ENCODE results near the gene PGAM2. TPM values are rescaled to one million over a fixed set of nuclear protein-coding genes. Genes with fewer than 3 reads are reported as not detected.
"Not testable (repeated sequence)": the region's sequence is repeated elsewhere in the genome, so short reads cannot be mapped to it uniquely, and the experiment has no call there.

Gene PGAM2
- total RNA-seq, 1 experiment from 2014 or later = not detected

- DNase-seq (ENCODE audit: low read depth) = peak; percentile 3
Observed at GRCh38 chr7:44051611-44052220, 13.7 kb downstream of the PGAM2 start.

GRCh38 chr7:44050915-44051560 is 14.3 kb downstream of the PGAM2 start:
- no peak for DNase-seq (ENCODE audit: low read depth)

- peak; percentile 3 for DNase-seq (ENCODE audit: low read depth)
Observed at GRCh38 chr7:44050121-44050914, 15.0 kb downstream of the PGAM2 start.

GRCh38 chr7:44048031-44048795 is 17.2 kb downstream of the PGAM2 start:
- DNase-seq (ENCODE audit: low read depth) = peak; percentile 2

- DNase-seq (ENCODE audit: low read depth) = peak; percentile 2
Observed at GRCh38 chr7:44046321-44047061, 18.9 kb downstream of the PGAM2 start.

- peak; percentile 17 for DNase-seq (ENCODE audit: low read depth)
Observed at GRCh38 chr7:44045226-44046014, 19.9 kb downstream of the PGAM2 start.

- peak; percentile 98 for DNase-seq (ENCODE audit: low read depth)
Observed at GRCh38 chr7:44044315-44045225, 20.8 kb downstream of the PGAM2 start, which contains the start of gene DBNL. Gene DBNL, plus strand, starts transcription at chr7:44044702. Its CDS starts 36 bp downstream, at chr7:44044738.

- no peak for DNase-seq (ENCODE audit: low read depth)
Observed at GRCh38 chr7:44043902-44044301, 21.5 kb downstream of the PGAM2 start.

- DNase-seq (ENCODE audit: low read depth) = no peak
Observed at GRCh38 chr7:44042221-44042620, 23.1 kb downstream of the PGAM2 start.

- DNase-seq (ENCODE audit: low read depth) = peak; percentile 51
Observed at GRCh38 chr7:44040493-44040891, 24.9 kb downstream of the PGAM2 start.

GRCh38 chr7:44039800-44040492 is 25.4 kb downstream of the PGAM2 start:
- DNase-seq (ENCODE audit: low read depth) = not testable (repeated sequence)

- DNase-seq (ENCODE audit: low read depth) = peak; percentile 54
Observed at GRCh38 chr7:44038961-44039558, 26.3 kb downstream of the PGAM2 start.

- DNase-seq (ENCODE audit: low read depth) = not testable (repeated sequence)
Observed at GRCh38 chr7:44038553-44038952, 26.8 kb downstream of the PGAM2 start.

GRCh38 chr7:44037951-44038350 is 27.4 kb downstream of the PGAM2 start:
- DNase-seq (ENCODE audit: low read depth) = not testable (repeated sequence)

- peak; percentile 66 for DNase-seq (ENCODE audit: low read depth)
Observed at GRCh38 chr7:44036364-44036763, 29.0 kb downstream of the PGAM2 start.

- DNase-seq (ENCODE audit: low read depth) = peak; percentile 2
Observed at GRCh38 chr7:44033971-44034844, 31.2 kb downstream of the PGAM2 start.

- not testable (repeated sequence) for DNase-seq (ENCODE audit: low read depth)
Observed at GRCh38 chr7:44032031-44032430, 33.3 kb downstream of the PGAM2 start.
